WTC11 (cell line): ENCODE data around the gene PTH1R. TPM values are rescaled to one million over a fixed set of nuclear protein-coding genes. Genes with fewer than 3 reads are reported as not detected.

Experiments used
- ATAC-seq: fragments of 200-7000 bp; cut with Tn5 transposase; 2 replicates; pipeline ENCODE4 v1.10.0; 2021; ENCODE audit warnings: mild to moderate bottlenecking, moderate library complexity
- CTCF ChIA-PET: fragments of 300-600 bp; sonication (Branson Sonifier 250); formaldehyde crosslinking; loops from one replicate; lab custom pipeline; 2021; ENCODE audit warnings: antibody characterized with exemption; lab: Charles Lee
- POLR2A ChIA-PET: fragments of 350-600 bp; sonication (Branson Sonifier 250); formaldehyde crosslinking; loops from one replicate; lab custom pipeline; 2021; ENCODE audit warnings: antibody characterized with exemption; lab: Charles Lee
- DNase-seq: peaks from one replicate; pipeline ENCODE4 v3.0.0; 2021; ENCODE audit warnings: low spot score
- H3K27ac Mint-ChIP-seq: 2 replicates; pipeline ENCODE4 v1.8.0; 2021; ENCODE audit warnings: mixed read lengths
- H3K27me3 Mint-ChIP-seq: 2 replicates; pipeline ENCODE4 v1.8.0; 2021; ENCODE audit warnings: low read depth, mild to moderate bottlenecking, moderate library complexity, mixed read lengths
- H3K36me3 Mint-ChIP-seq: 2 replicates; pipeline ENCODE4 v1.8.0; 2021; ENCODE audit warnings: mixed read lengths
- H3K4me1 Mint-ChIP-seq: 2 replicates; pipeline ENCODE4 v1.8.0; 2022; ENCODE audit warnings: mixed read lengths
- H3K4me3 Mint-ChIP-seq: 2 replicates; pipeline ENCODE4 v1.8.0; 2021; ENCODE audit warnings: mild to moderate bottlenecking, moderate library complexity, mixed read lengths
- H3K9me3 Mint-ChIP-seq: 2 replicates; pipeline ENCODE4 v1.8.0; 2021; ENCODE audit warnings: mixed read lengths
- CBFB ChIP-seq: sonication (generic); formaldehyde crosslinking; IDR thresholded peaks from 2 replicates; pipeline ENCODE4 v1.8.1; 2022; ENCODE audit warnings: mild to moderate bottlenecking, low read depth, missing genetic modification reagents
- ESRRA ChIP-seq: sonication (generic); formaldehyde crosslinking; IDR thresholded peaks from 2 replicates; pipeline ENCODE4 v1.8.1; 2022; ENCODE audit warnings: mild to moderate bottlenecking, missing genetic modification reagents, borderline replicate concordance
- GRHL2 ChIP-seq: fragments of 250-450 bp; sonication (Bioruptor Pico); IDR thresholded peaks from 2 replicates; pipeline ENCODE4 v1.8.0; 2022; ENCODE audit warnings: mild to moderate bottlenecking, moderate library complexity; ENCODE audit not compliant: insufficient replicate concordance, severe bottlenecking
- JUN ChIP-seq: sonication (generic); formaldehyde crosslinking; IDR thresholded peaks from 2 replicates; pipeline ENCODE4 v1.8.0; 2023; ENCODE audit warnings: mild to moderate bottlenecking, missing genetic modification reagents
- KAT7 ChIP-seq: sonication (generic); formaldehyde crosslinking; IDR thresholded peaks from 2 replicates; pipeline ENCODE4 v1.8.1; 2023; ENCODE audit warnings: missing genetic modification reagents, mild to moderate bottlenecking, borderline replicate concordance
- RELA ChIP-seq: sonication (generic); formaldehyde crosslinking; IDR thresholded peaks from 2 replicates; pipeline ENCODE4 v1.8.1; 2022; ENCODE audit warnings: missing genetic modification reagents, mild to moderate bottlenecking, borderline replicate concordance
- TEAD4 ChIP-seq: sonication (generic); formaldehyde crosslinking; IDR thresholded peaks from 2 replicates; pipeline ENCODE4 v1.8.0; 2022; ENCODE audit warnings: mild to moderate bottlenecking, missing genetic modification reagents
- TP53 ChIP-seq: sonication (generic); formaldehyde crosslinking; IDR thresholded peaks from 2 replicates; pipeline ENCODE4 v1.8.1; 2023; ENCODE audit warnings: mild to moderate bottlenecking, missing genetic modification reagents
- ZNF138 ChIP-seq: sonication (generic); formaldehyde crosslinking; conservative IDR thresholded peaks from 2 replicates; pipeline ENCODE4 v1.8.1; 2022; ENCODE audit warnings: mild to moderate bottlenecking, moderate library complexity, missing genetic modification reagents
- ZNF219 ChIP-seq: sonication (generic); formaldehyde crosslinking; IDR thresholded peaks from 2 replicates; pipeline ENCODE4 v1.8.0; 2023; ENCODE audit warnings: missing genetic modification reagents, mild to moderate bottlenecking, borderline replicate concordance
- ZNF317 ChIP-seq: sonication (generic); formaldehyde crosslinking; IDR thresholded peaks from 2 replicates; pipeline ENCODE4 v1.8.1; 2023; ENCODE audit warnings: low read depth, mild to moderate bottlenecking, moderate library complexity, missing genetic modification reagents, borderline replicate concordance
- total RNA-seq: library from RNA; stranded (reverse); gene quantifications from 3 replicates; pipeline ENCODE4 v1.2.3, GENCODE V29; 2021
- TF ChIP-seq, protein P1 (sequence below): fragments of 250-450 bp; sonication (Bioruptor Pico); IDR thresholded peaks from 2 replicates; pipeline ENCODE4 v1.9.0; 2021; ENCODE audit warnings: mild to moderate bottlenecking
- TF ChIP-seq, protein P2 (sequence below): fragments of 200-600 bp; IDR thresholded peaks from 2 replicates; pipeline ENCODE4 v1.8.0; 2022; ENCODE audit warnings: antibody characterized with exemption
- TF ChIP-seq, protein P3 (sequence below): fragments of 250-450 bp; sonication (Bioruptor Pico); conservative IDR thresholded peaks from 2 replicates; pipeline ENCODE4 v1.9.0; 2021; ENCODE audit warnings: mild to moderate bottlenecking
- TF ChIP-seq, protein P4 (sequence below): sonication (generic); formaldehyde crosslinking; IDR thresholded peaks from 2 replicates; pipeline ENCODE4 v1.8.1; 2023; ENCODE audit warnings: mild to moderate bottlenecking, moderate library complexity, missing genetic modification reagents
- TF ChIP-seq, protein P5 (sequence below): fragments of 250-450 bp; sonication (Bioruptor Pico); IDR thresholded peaks from 2 replicates; pipeline ENCODE4 v1.9.0; 2021; ENCODE audit warnings: moderate library complexity, mild to moderate bottlenecking, inconsistent platforms, borderline replicate concordance
- TF ChIP-seq, protein P6 (sequence below): sonication (generic); formaldehyde crosslinking; IDR thresholded peaks from 2 replicates; pipeline ENCODE4 v1.8.0; 2022; ENCODE audit warnings: mild to moderate bottlenecking, missing genetic modification reagents
- TF ChIP-seq, protein P7 (sequence below): fragments of 250-450 bp; sonication (Bioruptor Pico); IDR thresholded peaks from 2 replicates; pipeline ENCODE4 v2.1.2; 2022; ENCODE audit warnings: mild to moderate bottlenecking, moderate library complexity
- TF ChIP-seq, protein P8 (sequence below): fragments of 250-450 bp; sonication (Bioruptor Pico); IDR thresholded peaks from 2 replicates; pipeline ENCODE4 v1.9.0; 2021; ENCODE audit warnings: mild to moderate bottlenecking

The PTH1R gene
- total RNA-seq, 1 experiment from 2014 or later = 12.0 TPM

DNA sequence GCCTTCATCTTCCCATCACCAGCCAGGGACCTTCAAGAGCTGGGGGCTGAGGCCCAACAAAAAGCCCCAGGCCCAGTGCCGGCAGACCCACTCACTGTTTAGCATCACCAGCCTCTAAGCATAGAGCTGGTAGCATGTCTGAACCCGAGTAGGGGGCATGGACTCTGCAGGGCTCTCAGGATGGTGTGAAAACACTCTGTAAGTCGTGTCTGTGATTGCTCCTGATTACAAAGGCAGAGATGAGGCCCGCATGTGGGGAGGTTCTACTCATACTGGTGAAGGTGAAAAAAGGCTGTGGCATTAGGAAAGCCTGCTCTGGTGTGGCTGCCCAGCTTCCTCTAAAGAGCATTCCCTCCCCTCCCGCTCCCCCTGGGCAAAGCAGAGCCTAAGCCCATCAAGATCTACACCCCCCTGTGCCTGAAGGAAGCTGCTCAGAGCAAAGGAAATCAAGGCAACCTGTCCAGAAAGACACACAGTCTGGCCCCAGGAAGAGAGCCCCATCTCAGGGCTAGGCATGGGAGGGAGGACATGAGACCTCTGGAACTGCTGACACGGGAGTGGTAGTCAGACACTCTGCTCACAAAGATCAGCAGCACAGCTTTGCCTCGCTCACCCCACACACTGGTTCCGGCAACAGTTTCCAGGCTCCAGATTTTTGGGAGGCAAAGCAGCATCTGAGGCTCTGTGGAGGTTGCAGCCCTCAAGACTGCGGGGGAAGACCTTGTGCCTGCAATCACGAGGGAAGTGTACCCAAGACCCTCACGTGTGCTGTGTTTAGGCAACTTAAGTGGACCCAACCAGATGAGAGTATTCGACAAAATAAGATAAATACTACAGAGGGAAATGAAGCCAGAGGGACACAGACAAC is 62.3 kb downstream of the PTH1R start:
- TF ChIP-seq JUN (CRISPR knock-in tag) = no peak
- TF ChIP-seq, protein P1, sequence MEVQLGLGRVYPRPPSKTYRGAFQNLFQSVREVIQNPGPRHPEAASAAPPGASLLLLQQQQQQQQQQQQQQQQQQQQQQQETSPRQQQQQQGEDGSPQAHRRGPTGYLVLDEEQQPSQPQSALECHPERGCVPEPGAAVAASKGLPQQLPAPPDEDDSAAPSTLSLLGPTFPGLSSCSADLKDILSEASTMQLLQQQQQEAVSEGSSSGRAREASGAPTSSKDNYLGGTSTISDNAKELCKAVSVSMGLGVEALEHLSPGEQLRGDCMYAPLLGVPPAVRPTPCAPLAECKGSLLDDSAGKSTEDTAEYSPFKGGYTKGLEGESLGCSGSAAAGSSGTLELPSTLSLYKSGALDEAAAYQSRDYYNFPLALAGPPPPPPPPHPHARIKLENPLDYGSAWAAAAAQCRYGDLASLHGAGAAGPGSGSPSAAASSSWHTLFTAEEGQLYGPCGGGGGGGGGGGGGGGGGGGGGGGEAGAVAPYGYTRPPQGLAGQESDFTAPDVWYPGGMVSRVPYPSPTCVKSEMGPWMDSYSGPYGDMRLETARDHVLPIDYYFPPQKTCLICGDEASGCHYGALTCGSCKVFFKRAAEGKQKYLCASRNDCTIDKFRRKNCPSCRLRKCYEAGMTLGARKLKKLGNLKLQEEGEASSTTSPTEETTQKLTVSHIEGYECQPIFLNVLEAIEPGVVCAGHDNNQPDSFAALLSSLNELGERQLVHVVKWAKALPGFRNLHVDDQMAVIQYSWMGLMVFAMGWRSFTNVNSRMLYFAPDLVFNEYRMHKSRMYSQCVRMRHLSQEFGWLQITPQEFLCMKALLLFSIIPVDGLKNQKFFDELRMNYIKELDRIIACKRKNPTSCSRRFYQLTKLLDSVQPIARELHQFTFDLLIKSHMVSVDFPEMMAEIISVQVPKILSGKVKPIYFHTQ (CRISPR knock-in tag) = no peak
- TF ChIP-seq CBFB (CRISPR knock-in tag) = no peak
- TF ChIP-seq, protein P2, sequence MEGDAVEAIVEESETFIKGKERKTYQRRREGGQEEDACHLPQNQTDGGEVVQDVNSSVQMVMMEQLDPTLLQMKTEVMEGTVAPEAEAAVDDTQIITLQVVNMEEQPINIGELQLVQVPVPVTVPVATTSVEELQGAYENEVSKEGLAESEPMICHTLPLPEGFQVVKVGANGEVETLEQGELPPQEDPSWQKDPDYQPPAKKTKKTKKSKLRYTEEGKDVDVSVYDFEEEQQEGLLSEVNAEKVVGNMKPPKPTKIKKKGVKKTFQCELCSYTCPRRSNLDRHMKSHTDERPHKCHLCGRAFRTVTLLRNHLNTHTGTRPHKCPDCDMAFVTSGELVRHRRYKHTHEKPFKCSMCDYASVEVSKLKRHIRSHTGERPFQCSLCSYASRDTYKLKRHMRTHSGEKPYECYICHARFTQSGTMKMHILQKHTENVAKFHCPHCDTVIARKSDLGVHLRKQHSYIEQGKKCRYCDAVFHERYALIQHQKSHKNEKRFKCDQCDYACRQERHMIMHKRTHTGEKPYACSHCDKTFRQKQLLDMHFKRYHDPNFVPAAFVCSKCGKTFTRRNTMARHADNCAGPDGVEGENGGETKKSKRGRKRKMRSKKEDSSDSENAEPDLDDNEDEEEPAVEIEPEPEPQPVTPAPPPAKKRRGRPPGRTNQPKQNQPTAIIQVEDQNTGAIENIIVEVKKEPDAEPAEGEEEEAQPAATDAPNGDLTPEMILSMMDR = no peak
- TF ChIP-seq, protein P3, sequence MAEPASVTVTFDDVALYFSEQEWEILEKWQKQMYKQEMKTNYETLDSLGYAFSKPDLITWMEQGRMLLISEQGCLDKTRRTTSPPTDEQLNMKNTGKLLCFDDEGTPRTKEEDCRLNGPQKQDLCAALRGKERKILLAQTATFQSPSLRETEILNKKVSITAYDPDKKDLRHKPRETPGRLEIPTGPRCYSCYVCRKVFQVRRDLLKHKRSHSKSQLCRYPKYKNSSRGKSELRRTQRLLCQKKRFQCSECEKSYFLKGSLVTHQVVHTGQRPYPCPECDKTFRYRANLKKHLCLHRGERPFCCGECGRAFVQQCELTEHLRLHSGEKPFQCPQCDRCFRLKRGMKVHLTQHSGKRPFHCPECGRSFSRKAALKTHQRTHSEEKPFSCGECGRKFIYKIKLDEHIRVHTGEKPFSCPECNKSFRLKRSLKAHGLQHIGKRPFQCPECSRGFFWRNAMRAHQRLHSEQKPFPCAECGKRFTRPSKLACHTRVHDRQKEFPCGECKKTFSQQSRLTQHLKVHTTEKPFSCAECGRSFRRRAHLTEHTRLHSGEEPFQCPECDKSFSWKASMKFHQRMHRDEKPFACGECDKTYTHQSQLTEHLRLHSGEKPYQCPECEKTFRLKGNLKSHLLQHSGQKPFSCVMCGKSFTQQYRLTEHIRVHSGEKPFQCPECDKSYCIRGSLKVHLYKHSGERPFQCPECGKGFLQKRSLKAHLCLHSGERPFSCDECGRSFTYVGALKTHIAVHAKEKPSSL (CRISPR knock-in tag) = no peak
- no peak for TF ChIP-seq ZNF317 (CRISPR knock-in tag)
- TF ChIP-seq, protein P4, sequence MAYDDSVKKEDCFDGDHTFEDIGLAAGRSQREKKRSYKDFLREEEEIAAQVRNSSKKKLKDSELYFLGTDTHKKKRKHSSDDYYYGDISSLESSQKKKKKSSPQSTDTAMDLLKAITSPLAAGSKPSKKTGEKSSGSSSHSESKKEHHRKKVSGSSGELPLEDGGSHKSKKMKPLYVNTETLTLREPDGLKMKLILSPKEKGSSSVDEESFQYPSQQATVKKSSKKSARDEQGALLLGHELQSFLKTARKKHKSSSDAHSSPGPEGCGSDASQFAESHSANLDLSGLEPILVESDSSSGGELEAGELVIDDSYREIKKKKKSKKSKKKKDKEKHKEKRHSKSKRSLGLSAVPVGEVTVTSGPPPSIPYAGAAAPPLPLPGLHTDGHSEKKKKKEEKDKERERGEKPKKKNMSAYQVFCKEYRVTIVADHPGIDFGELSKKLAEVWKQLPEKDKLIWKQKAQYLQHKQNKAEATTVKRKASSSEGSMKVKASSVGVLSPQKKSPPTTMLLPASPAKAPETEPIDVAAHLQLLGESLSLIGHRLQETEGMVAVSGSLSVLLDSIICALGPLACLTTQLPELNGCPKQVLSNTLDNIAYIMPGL (CRISPR knock-in tag) = no peak
- no peak for TF ChIP-seq ESRRA (CRISPR knock-in tag)
- TF ChIP-seq GRHL2 = no peak
- TF ChIP-seq TP53 (CRISPR knock-in tag) = no peak
- TF ChIP-seq, protein P5, sequence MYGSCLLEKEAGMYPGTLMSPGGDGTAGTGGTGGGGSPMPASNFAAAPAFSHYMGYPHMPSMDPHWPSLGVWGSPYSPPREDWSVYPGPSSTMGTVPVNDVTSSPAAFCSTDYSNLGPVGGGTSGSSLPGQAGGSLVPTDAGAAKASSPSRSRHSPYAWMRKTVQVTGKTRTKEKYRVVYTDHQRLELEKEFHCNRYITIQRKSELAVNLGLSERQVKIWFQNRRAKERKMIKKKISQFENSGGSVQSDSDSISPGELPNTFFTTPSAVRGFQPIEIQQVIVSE (CRISPR knock-in tag) = no peak
- ATAC-seq (no peak), DNase-seq (no peak)
- H3K4me1 Mint-ChIP-seq = peaks cover 46% of the 10 kb centered on the region
- POLR2A ChIA-PET = no interaction called here
- no peak overlapping the region for H3K4me3 Mint-ChIP-seq
- no peaks in the 10 kb centered on the region for H3K27me3 Mint-ChIP-seq
- H3K27ac Mint-ChIP-seq = peak overlapping the region; percentile 19
- CTCF ChIA-PET = interaction anchor here (0.8 kb wide), 1 partner anchor 59 kb away, joined by 3 read pairs; no protein-coding TSS in a partner anchor
- H3K36me3 Mint-ChIP-seq = peaks cover 17% of the 10 kb centered on the region
- no peaks in the 10 kb centered on the region for H3K9me3 Mint-ChIP-seq

DNA sequence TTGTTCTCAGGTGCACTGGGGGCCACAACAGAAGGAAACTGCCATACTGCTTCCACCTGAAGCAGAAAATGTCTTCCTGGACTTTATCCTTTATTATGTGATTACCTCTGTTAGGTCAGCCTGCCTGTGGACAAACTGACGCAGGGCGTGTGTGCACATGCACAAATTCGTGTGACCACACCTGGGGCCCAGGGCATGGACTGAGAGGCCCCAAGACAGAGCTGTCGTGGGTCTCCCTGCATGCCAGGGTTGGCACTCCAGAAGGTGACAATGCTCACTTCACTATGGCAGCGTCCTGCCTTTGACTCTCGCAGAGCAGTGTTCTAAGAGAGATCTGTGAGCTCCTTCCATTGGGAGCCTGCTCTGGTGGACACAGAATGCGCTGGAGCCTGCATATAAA is 64.6 kb downstream of the PTH1R start:
- no peak for ATAC-seq
- peaks cover 51% of the 10 kb centered on the region for H3K4me1 Mint-ChIP-seq
- H3K27ac Mint-ChIP-seq = no peak overlapping the region
- TF ChIP-seq, protein P6, sequence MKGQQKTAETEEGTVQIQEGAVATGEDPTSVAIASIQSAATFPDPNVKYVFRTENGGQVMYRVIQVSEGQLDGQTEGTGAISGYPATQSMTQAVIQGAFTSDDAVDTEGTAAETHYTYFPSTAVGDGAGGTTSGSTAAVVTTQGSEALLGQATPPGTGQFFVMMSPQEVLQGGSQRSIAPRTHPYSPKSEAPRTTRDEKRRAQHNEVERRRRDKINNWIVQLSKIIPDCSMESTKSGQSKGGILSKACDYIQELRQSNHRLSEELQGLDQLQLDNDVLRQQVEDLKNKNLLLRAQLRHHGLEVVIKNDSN = no peak
- TF ChIP-seq RELA (no peak), ZNF219 (no peak), KAT7 (no peak), ZNF138 (no peak), TEAD4 (no peak)
- TF ChIP-seq, protein P7, sequence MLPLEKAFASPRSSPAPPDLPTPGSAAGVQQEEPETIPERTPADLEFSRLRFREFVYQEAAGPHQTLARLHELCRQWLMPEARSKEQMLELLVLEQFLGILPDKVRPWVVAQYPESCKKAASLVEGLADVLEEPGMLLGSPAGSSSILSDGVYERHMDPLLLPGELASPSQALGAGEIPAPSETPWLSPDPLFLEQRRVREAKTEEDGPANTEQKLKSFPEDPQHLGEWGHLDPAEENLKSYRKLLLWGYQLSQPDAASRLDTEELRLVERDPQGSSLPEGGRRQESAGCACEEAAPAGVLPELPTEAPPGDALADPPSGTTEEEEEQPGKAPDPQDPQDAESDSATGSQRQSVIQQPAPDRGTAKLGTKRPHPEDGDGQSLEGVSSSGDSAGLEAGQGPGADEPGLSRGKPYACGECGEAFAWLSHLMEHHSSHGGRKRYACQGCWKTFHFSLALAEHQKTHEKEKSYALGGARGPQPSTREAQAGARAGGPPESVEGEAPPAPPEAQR (CRISPR knock-in tag) = no peak
- TF ChIP-seq, protein P8, sequence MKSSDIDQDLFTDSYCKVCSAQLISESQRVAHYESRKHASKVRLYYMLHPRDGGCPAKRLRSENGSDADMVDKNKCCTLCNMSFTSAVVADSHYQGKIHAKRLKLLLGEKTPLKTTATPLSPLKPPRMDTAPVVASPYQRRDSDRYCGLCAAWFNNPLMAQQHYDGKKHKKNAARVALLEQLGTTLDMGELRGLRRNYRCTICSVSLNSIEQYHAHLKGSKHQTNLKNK = no peak

More for the DNA sequence above, 64.6 kb downstream of the PTH1R start:
- CTCF ChIA-PET = interaction anchor here (0.6 to 1.3 kb wide), 3 partner anchors 18 to 50 kb away, joined by 3 to 9 read pairs (median 3); no protein-coding TSS in a partner anchor
- Mint-ChIP-seq H3K36me3 (peaks cover 17% of the 10 kb centered on the region), H3K4me3 (no peak overlapping the region), H3K27me3 (no peaks in the 10 kb centered on the region), H3K9me3 (no peaks in the 10 kb centered on the region)
- DNase-seq = no peak
- POLR2A ChIA-PET = interaction anchor here (0.7 kb wide), 1 partner anchor 87 kb away, joined by 3 read pairs; no protein-coding TSS in a partner anchor
